IPS DF 6.9 (cell line): ENCODE results near the gene TMEM259.

ENCODE experiments used
- DNase-seq: peaks from one replicate; pipeline ENCODE4 v3.0.0-alpha.2; 2013; ENCODE audit warnings: low read depth, low spot score
- H3K27ac ChIP-seq: one replicate; pipeline ENCODE4 v1.5.1; 2013; ENCODE audit warnings: low read length, control low read depth
- H3K27me3 ChIP-seq: 2 replicates; pipeline ENCODE4 v1.6.1; 2013; ENCODE audit warnings: mild to moderate bottlenecking, low read length; ENCODE audit not compliant: control insufficient read depth, insufficient read depth
- H3K36me3 ChIP-seq: 2 replicates; pipeline ENCODE4 v1.6.1; 2013; ENCODE audit warnings: low read length; ENCODE audit not compliant: control insufficient read depth, insufficient read depth
- H3K4me1 ChIP-seq: 2 replicates; pipeline ENCODE4 v1.6.1; 2013; ENCODE audit warnings: low read length; ENCODE audit not compliant: control insufficient read depth, insufficient read depth
- H3K4me3 ChIP-seq: 2 replicates; pipeline ENCODE4 v1.5.1; 2013; ENCODE audit warnings: mild to moderate bottlenecking, low read length
- H3K9me3 ChIP-seq: 2 replicates; pipeline ENCODE4 v1.6.1; 2013; ENCODE audit warnings: low read length, inconsistent platforms; ENCODE audit not compliant: control insufficient read depth, insufficient read depth
- WGBS: extraction: QIAGEN DNeasy Blood & Tissue Kit; methylation state at CpG from one replicate; pipeline ENCODE4 v1.1.7; 2013; ENCODE audit warnings: mixed read lengths, missing lambda C conversion rate; ENCODE audit not compliant: insufficient read length, insufficient coverage; 5-methylcytosine and 5-hydroxymethylcytosine counted together

TMEM259 gene

DNA sequence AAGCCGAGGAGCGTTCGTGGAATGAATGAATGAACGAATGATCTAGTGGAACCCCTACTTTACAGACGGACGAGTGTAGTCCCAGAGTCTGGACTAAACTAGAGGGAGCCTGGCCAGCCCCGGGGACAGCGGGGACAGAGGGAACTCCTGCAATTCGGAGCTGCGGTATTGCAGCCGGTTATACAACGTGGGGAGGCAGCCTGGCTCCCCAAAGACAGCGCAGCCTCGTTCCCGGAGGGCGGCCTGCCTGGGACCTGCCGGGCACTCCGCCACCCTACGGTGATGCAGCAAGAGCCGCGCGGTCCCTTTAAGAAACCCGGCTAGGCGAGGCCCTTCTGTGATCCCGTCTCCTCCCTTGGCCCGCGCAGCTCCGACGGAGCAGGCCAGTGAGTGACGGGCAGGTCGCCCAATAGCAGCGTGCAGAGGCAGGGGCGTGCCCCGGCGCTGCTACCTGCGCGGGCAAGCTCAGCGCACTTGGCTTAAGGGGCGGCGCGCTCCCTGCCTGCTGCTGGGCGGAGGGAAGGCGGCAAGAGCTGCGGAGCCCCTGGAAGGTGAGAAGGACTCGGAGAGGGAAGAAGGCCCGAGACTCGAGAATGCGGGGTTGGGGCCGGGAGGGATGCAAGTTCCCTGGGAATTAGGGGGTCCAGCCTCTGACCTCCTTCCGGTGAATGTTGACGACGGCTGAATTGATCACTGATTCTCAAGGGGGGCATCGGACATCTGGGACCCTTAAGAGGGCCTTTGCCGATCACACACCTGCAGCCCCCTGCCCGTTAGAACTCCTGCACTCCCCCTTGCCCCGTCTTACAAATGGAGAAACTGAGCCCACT is 18.9 kb upstream of the TMEM259 start, which contains the start of gene ABCA7:
Gene ABCA7, plus strand, starts transcription at position 462 of the 830 bp plus-strand sequence. CDS start 1,255 bp downstream, outside the sequence.
- Histone ChIP-seq H3K4me3 (peak within 1 kb of the TSS; percentile 44; the same call in 1 of the 2 replicates), H3K27ac (no peak within 1 kb of the TSS), H3K36me3 (peaks cover 18% of the 10 kb centered on the region), H3K4me1 (peaks cover 2% of the 10 kb centered on the region; the same call in 1 of the 2 replicates), H3K27me3 (no peaks in the 10 kb centered on the region), H3K9me3 (no peaks in the 10 kb centered on the region)
- no CpG with 5 or more reads among the region's 56 CpGs for WGBS
- peak; percentile 96 for DNase-seq

GRCh38 chr19:1038978-1039645 is 18.2 kb upstream of the TMEM259 start:
- DNase-seq: no peak
- Histone ChIP-seq H3K9me3 (no peaks in the 10 kb centered on the region), H3K27me3 (no peaks in the 10 kb centered on the region), H3K27ac (no peak overlapping the region), H3K4me1 (no peaks in the 10 kb centered on the region; the same call in 1 of the 2 replicates), H3K36me3 (peaks cover 18% of the 10 kb centered on the region), H3K4me3 (no peak overlapping the region)
- WGBS: no CpG with 5 or more reads among the region's 22 CpGs

DNA sequence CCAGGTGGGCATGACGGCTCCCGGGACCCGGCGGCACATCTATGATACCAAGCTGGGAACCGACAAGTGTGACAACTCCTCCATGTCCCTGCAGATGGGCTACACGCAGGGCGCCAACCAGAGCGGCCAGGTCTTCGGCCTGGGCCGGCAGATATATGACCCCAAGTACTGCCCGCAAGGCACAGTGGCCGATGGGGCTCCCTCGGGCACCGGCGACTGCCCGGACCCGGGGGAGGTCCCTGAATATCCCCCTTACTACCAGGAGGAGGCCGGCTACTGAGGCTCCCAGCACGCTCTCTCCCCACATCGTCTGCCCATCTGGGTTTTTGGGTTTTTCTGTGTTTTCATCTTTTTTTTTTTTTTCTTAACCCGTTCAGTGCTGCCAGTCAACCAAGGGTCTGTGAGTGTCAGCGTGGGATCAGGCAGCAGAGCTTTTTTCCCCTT is 16.7 kb upstream of the TMEM259 start:
- WGBS: no CpG with 5 or more reads among the region's 22 CpGs
- Histone ChIP-seq H3K4me1 (no peaks in the 10 kb centered on the region; the same call in 1 of the 2 replicates), H3K27ac (no peak overlapping the region), H3K36me3 (peaks cover 25% of the 10 kb centered on the region), H3K9me3 (no peaks in the 10 kb centered on the region), H3K27me3 (no peaks in the 10 kb centered on the region), H3K4me3 (no peak overlapping the region)
- DNase-seq: no peak

DNA sequence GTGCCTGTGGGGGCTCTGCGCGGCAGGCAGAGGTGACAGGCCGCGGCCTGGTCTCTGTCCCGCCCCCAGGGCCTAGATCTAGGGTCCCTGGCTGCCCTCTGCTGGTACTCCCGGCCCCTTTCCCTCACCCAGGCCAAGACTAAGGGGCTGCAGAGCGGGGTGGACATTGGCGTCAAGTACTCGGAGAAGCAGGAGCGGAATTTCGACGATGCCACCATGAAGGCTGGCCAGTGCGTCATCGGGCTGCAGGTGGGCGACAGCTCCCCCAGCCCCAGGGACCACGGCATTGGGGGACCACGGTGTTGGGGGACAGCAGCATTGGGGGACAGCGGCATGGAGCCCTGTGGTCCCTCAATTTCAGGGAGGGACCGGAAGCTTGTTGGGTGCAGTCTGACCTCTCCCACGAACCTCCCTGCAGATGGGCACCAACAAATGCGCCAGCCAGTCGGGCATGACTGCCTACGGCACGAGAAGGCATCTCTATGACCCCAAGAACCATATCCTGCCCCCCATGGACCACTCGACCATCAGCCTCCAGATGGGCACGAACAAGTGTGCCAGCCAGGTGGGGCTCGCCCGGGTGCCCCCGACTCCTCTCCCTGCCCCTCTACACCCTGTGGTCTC is 15.2 kb upstream of the TMEM259 start:
- Histone ChIP-seq H3K9me3 (no peaks in the 10 kb centered on the region), H3K36me3 (peaks cover 30% of the 10 kb centered on the region), H3K4me1 (no peaks in the 10 kb centered on the region; the same call in 1 of the 2 replicates), H3K27ac (no peak overlapping the region), H3K4me3 (no peak overlapping the region), H3K27me3 (no peaks in the 10 kb centered on the region)
- no CpG with 5 or more reads among the region's 29 CpGs for WGBS
- no peak for DNase-seq

DNA sequence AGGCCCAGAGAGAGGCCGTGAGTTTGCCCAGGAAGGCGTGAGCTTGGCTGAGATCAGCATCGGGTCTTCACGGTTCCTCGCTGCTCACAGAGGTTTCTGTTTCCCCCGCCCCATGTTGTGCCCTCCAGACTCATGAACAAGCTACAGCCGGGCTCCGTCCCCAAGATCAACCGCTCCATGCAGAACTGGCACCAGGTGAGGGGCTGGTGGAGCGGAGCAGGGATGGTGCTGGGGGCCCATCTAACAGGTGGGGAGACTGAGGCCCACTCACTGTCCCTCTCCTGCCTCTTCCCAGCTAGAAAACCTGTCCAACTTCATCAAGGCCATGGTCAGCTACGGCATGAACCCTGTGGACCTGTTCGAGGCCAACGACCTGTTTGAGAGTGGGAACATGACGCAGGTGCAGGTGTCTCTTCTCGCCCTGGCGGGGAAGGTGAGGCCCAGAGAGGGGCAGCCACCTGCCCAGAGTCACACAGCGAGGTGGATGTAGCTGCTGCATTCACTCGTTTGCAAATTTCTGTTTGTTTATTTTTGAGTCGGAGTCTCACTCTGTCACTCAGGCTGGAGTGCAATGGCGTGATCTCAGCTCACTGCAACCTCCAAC is 11.4 kb upstream of the TMEM259 start:
- H3K4me1 ChIP-seq: peaks cover 1% of the 10 kb centered on the region; the same call in 1 of the 2 replicates
- H3K4me3 ChIP-seq: no peak overlapping the region
- no peaks in the 10 kb centered on the region for H3K9me3 ChIP-seq
- no peak for DNase-seq
- H3K36me3 ChIP-seq: peaks cover 27% of the 10 kb centered on the region
- no peak overlapping the region for H3K27ac ChIP-seq
- no CpG with 5 or more reads among the region's 20 CpGs for WGBS
- H3K27me3 ChIP-seq: no peaks in the 10 kb centered on the region

GRCh38 chr19:1028062-1028926 is 7.4 kb upstream of the TMEM259 start:
- H3K4me3 ChIP-seq: peak overlapping the region; percentile 86; the same call in 1 of the 2 replicates
- no CpG with 5 or more reads among the region's 58 CpGs for WGBS
- no peak for DNase-seq
- 0 out of 2 replicates have a peak, but pooled peaks cover 1% of the 10 kb centered on the region for H3K4me1 ChIP-seq
- H3K36me3 ChIP-seq: peaks cover 13% of the 10 kb centered on the region
- H3K27me3 ChIP-seq: no peaks in the 10 kb centered on the region
- H3K27ac ChIP-seq: no peak overlapping the region
- H3K9me3 ChIP-seq: no peaks in the 10 kb centered on the region

DNA sequence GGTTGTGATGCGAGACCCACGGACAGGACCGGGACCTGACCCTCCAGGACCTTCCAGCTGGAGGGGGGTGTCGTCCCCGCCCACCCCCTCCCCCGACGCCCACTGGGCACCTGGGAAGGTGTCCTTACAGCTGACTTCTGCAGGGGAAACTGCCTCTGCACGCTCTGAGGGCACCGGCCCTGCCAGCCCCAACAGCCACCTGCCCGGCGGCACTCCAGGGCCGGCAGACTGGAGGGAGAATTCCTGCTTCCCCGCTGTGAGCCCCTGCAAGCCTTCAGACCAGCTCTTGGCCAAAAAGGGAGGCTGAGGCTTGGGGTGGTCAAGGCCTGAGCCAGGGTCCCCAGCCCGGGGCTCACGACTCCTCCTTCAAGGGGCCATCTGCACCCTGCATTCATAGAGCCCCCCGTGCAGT is 6.7 kb upstream of the TMEM259 start:
- Histone ChIP-seq H3K27ac (no peak overlapping the region), H3K4me3 (peak overlapping the region; percentile 86; the same call in 1 of the 2 replicates), H3K27me3 (no peaks in the 10 kb centered on the region), H3K36me3 (peaks cover 8% of the 10 kb centered on the region), H3K9me3 (no peaks in the 10 kb centered on the region), H3K4me1 (0 out of 2 replicates have a peak, but pooled peaks cover 1% of the 10 kb centered on the region)
- no CpG with 5 or more reads among the region's 16 CpGs for WGBS
- DNase-seq: no peak

- no peak overlapping the region for H3K27ac ChIP-seq
- no CpG with 5 or more reads among the region's 36 CpGs for WGBS
Observed at GRCh38 chr19:1026783-1027649, 6.1 kb upstream of the TMEM259 start.

More at GRCh38 chr19:1026783-1027649, 6.1 kb upstream of the TMEM259 start:
- DNase-seq: no peak
- Histone ChIP-seq H3K36me3 (peaks cover 2% of the 10 kb centered on the region; the same call in 1 of the 2 replicates), H3K9me3 (no peaks in the 10 kb centered on the region), H3K4me3 (peak overlapping the region; percentile 86), H3K27me3 (no peaks in the 10 kb centered on the region), H3K4me1 (0 out of 2 replicates have a peak, but pooled peaks cover 1% of the 10 kb centered on the region)
